Thoracic aorta (tissue), 2 donors: ENCODE measurements around the gene EPSTI1. TPM values are rescaled to one million over a fixed set of nuclear protein-coding genes. Genes with fewer than 3 reads are reported as not detected.

ENCODE experiments used
- ATAC-seq: fragments of 150-250 bp; one replicate; pipeline ENCODE4 v1.8.0; 2017; ENCODE audit warnings: low read depth; ENCODE audit not compliant: insufficient number of reproducible peaks, low FRiP score
- DNase-seq: peaks from one replicate; pipeline ENCODE4 v3.0.0-alpha.2; 2020; ENCODE audit warnings: low spot score
- H3K27ac ChIP-seq, 2 donors: fragments of 200-600 bp; sonication (generic); 1 replicate in 1 of 2; 2 replicates in 1 of 2; pipeline ENCODE4 v1.5.1; 2016; ENCODE audit warnings: mild to moderate bottlenecking in 2 of 2, moderate library complexity in 2 of 2
- H3K27me3 ChIP-seq: fragments of 200-600 bp; sonication (generic); replicated peaks from 2 replicates; pipeline ENCODE4 v1.6.0; 2016; ENCODE audit warnings: mild to moderate bottlenecking; ENCODE audit not compliant: insufficient read depth
- H3K36me3 ChIP-seq: fragments of 200-600 bp; sonication (generic); one replicate; pipeline ENCODE4 v1.5.1; 2016
- H3K4me1 ChIP-seq, 2 donors: fragments of 200-600 bp; sonication (generic); 1 replicate in 1 of 2; 2 replicates in 1 of 2; pipeline versions ENCODE4 v1.5.1 to v1.6.0; 2016; ENCODE audit warnings: low read depth in 2 of 2, mild to moderate bottlenecking in 1 of 2; ENCODE audit not compliant: control insufficient read depth in 1 of 2
- H3K4me3 ChIP-seq: fragments of 200-600 bp; sonication (generic); 2 replicates; pipeline ENCODE4 v1.5.1; 2016; ENCODE audit warnings: mild to moderate bottlenecking
- H3K9me3 ChIP-seq: fragments of 200-600 bp; sonication (generic); 2 replicates; pipeline ENCODE4 v1.5.1; 2016
- CTCF ChIP-seq: fragments of 200-600 bp; sonication (generic); IDR thresholded peaks from one replicate; pipeline ENCODE4 v1.5.1; 2019; ENCODE audit warnings: antibody characterized with exemption
- total RNA-seq, 2 donors: library from RNA; depleted of rRNA; stranded (reverse); fragments of >200 nt; gene quantifications; one replicate each; pipeline versions ENCODE4 v1.1.0 to v1.2.3, GENCODE V29; 2016

The EPSTI1 gene
- total RNA-seq, 2 donors from 2014 or later: 4.0 to 7.9 TPM

- H3K36me3 ChIP-seq: no peaks in the 10 kb centered on the region
- no peak overlapping the region for H3K4me3 ChIP-seq
- TF ChIP-seq CTCF: no peak
- H3K4me1 ChIP-seq: no peaks in the 10 kb centered on the region
- no peak overlapping the region for H3K27ac ChIP-seq
- DNase-seq (no peak), ATAC-seq (no peak)
- H3K9me3 ChIP-seq: no peaks in the 10 kb centered on the region
- H3K27me3 ChIP-seq: no peaks in the 10 kb centered on the region
These were observed 44.1 kb downstream of the EPSTI1 start for GRCh38 chr13:42947925-42948324.

- Histone ChIP-seq H3K4me1 (no peaks in the 10 kb centered on the region), H3K27ac (no peak overlapping the region), H3K4me3 (no peak overlapping the region), H3K9me3 (no peaks in the 10 kb centered on the region), H3K27me3 (no peaks in the 10 kb centered on the region), H3K36me3 (no peaks in the 10 kb centered on the region)
- no peak for ATAC-seq
- TF ChIP-seq CTCF: no peak
- DNase-seq: no peak
These were observed 45.1 kb downstream of the EPSTI1 start for GRCh38 chr13:42946927-42947326.

DNA sequence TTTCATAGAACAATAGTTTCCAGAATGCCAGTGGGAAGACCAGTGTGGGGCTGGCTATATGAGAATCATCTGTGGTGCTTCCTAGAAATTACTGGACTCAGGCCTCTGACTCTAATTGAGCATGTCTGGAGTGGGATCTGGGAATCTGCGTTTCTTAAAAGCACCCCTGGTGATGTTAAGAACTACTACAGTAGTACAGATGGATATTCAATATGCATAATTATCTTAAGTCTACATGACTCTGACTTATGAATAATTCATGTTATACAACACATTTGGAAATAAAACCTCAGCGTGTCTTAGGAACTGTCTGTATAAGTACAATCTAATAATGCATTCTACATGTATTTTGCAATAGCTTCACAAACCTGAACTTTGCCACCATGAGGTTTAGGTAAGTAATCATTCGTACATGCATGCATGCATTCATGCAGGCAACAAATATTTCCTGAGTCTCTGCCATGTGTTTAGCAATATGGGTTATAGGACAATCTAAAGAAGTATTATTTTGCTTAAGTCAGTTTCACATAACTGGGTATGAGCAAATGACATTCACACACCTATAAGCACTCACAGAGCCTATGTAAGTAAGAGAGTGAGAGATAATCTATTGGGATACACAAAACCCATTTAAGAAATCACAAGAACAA, 62.0 kb downstream of the EPSTI1 start:
- TF ChIP-seq CTCF: no peak
- H3K9me3 ChIP-seq: no peaks in the 10 kb centered on the region
- ATAC-seq (no peak), DNase-seq (no peak)
- H3K27me3 ChIP-seq: no peaks in the 10 kb centered on the region
- peaks cover 3% of the 10 kb centered on the region for H3K36me3 ChIP-seq
- no peak overlapping the region for H3K27ac ChIP-seq
- H3K4me1 ChIP-seq: no peaks in the 10 kb centered on the region
- no peak overlapping the region for H3K4me3 ChIP-seq

DNA sequence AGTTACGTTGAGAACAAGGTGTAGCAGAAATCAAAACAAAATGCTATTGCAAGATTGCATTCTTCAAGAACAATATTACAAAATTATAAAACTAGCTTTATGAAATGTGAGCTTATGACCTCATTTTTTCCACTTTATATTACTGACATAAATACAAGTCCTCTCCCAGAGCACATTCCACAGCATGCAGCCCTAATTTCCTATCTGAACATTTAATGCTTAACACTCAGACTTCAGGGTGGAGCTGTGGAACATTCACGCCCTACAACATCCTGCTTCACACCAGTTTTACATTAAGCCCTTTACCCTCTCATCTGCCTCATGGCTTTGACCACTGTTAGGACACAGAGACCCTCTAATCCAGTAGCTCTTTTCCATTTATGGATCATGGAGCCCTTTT, 65.5 kb downstream of the EPSTI1 start:
- Histone ChIP-seq H3K9me3 (no peaks in the 10 kb centered on the region), H3K36me3 (peaks cover 3% of the 10 kb centered on the region), H3K27me3 (no peaks in the 10 kb centered on the region), H3K4me3 (no peak overlapping the region), H3K27ac (no peak overlapping the region), H3K4me1 (no peaks in the 10 kb centered on the region)
- TF ChIP-seq CTCF: no peak
- DNase-seq (no peak), ATAC-seq (no peak)

DNA sequence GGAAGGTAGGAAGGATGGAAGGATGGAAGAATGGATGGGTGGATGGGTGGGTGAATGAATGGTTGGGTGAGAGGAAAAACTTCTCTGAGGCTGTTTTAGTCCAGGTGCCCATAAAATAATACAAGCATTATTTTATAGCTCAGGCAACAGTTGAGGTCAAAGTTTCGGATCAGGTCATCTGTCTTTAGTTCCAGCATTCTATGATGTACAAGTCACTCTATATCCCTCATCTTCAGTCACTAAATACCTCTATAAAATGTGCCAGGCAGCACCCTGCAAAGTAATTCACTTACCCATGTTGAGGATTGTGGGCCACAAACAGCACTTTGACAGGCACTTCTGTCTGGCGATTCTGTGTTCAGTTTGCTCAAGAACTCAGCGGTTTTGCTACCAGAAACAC, 66.0 kb downstream of the EPSTI1 start:
- no peaks in the 10 kb centered on the region for H3K9me3 ChIP-seq
- H3K27ac ChIP-seq: no peak overlapping the region
- DNase-seq (no peak), ATAC-seq (no peak)
- no peaks in the 10 kb centered on the region for H3K4me1 ChIP-seq
- TF ChIP-seq CTCF: no peak
- H3K36me3 ChIP-seq: peaks cover 3% of the 10 kb centered on the region
- no peak overlapping the region for H3K4me3 ChIP-seq
- H3K27me3 ChIP-seq: no peaks in the 10 kb centered on the region
